HG03064 (cell line): ENCODE results near the gene TMED10.
"Not testable (repeated sequence)": the region's sequence is repeated elsewhere in the genome, so short reads cannot be mapped to it uniquely, and the experiment has no call there.

Source experiments
- ATAC-seq: cut with Tn5 transposase; IDR thresholded peaks from one replicate; pipeline ENCODE4 v1.9.1; 2021; ENCODE audit warnings: low read depth; ENCODE audit not compliant: unreplicated experiment

The TMED10 gene

GRCh38 chr14:75132382-75133086, 43.9 kb downstream of the TMED10 start:
- no peak for ATAC-seq

DNA sequence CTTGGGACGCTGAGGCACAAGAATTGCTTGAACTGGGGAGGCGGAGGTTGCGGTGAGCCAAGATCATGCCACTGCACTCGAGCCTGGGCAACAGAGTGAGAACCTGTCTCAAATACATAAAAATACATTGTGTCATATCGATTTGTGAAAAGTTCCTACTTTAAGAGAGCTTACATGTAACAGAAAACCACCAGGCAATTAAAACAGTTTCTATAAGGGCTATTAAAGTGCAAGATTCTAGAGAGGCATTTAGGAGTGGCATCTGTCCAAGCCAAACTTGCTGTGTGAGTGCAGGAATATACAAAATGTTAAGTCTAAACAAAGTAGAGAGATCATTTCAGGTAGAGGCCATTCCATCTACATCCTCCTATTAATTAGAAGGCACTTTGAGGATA, 47.8 kb downstream of the TMED10 start:
- ATAC-seq, result no peak

DNA sequence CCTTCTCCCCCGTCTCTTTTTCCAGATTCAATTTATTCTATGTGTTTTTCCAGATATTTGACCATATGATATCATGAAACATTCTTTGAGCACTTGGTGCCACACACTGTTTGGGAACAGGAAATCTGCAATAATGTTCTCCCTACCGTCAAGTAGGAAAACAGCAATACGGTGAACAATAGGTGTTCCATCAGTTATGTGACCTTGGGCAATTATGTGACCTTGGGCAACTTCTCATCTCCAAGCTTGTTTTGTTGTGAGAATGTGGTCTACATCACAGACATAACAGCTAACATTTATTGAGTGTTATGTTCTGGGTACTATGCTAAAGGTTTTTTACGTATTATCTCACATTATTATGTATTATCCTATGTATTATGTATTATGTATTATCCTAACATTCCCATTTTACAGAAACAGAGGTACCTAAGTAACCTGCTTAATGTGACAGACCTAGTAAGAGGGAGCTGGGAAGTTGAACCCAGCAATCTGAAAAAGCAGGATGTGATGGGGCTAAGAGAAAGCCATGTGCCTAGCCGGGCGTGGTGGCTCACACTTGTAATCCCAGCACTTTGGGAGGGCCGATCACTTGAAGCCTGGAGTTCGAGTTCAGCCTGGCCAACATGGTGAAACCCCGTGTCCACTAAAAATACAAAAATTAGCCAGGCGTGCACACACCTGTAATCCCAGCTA, 48.4 kb downstream of the TMED10 start:
- ATAC-seq, result no peak

DNA sequence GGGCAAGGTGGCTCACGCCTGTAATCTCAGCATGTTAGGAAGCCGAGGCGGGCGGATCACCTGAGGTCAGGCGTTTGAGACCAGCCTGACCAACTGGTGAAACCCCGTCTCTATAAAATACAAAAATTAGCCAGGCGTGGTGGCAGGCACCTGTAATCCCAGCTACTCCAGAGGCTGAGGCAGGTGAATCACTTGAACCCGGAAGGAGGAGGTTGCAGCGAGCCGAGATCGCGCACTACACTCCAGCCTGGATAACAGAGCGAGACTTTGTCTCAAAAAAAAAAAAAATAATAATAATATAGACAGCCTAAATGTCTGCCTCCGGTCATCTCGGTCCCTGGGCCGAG, 49.0 kb downstream of the TMED10 start:
- not testable (repeated sequence) for ATAC-seq

DNA sequence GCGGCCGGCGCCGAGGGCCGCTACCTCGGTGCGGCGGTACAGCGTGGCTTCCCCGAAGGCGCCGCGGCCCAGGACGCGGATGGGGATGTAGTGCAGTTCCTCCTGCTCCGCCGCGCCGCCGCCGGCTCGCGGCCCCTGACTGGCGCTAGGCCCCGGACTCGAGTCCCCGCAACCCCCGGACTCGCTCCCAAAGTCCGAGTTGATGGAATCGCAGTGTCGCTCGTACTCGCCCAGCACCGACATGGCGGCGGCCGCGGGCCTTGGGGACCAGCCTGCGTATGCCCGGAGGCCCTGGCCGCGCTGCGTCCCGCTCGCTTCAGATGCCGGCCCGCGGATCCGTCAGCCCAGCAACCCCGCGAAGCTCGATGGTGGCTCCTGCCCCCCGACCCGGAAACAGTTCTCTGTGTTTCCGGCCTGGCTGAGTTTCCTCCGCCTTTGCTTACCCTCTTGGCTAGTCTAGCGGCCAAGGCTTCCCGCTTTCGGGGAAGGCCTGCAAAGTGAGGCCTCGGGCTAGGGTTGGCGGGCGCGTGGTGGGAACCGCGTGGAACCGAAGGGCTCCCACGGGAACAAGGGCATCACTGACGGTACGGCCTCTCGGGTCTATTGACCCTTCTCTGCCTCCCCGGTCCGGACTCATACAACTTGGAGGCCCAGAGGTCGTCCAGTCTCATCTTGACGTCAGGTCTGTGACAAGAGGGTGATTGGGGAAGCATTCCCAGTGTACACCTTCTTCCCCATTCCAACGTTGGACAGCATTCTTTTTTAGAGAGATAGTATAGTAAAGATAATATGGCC, 49.5 kb downstream of the TMED10 start, which contains the start of gene NEK9:
Gene NEK9, minus strand, starts transcription at position 370 of the 795 bp plus-strand sequence. Its CDS starts 127 bp downstream, at position 243.
- peak; percentile 75 for ATAC-seq

- ATAC-seq, result no peak
Observed at GRCh38 chr14:75126121-75126544, 50.3 kb downstream of the TMED10 start.

GRCh38 chr14:75125617-75126016, 50.8 kb downstream of the TMED10 start:
- ATAC-seq, result no peak

DNA sequence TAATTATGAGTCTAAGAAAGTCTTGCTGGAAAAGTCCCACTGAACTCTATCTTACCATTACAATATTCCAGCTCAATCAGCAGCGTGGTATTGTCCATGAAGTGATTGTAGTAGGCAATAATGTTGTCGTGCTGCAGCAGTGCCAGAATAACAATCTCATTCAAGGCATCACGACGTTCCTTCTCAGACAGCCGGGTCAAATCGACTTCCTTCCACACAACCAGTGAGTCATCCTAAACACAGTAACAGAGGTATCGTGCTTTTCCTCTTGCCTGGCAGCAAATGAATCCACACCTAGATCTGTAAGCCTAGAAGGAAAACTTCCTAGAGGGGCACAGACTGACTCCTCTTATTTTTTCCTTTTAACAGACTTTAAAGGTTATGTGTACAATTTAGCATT, 52.4 kb downstream of the TMED10 start:
- no peak for ATAC-seq

- no peak for ATAC-seq
Observed at GRCh38 chr14:75121552-75121951, 54.9 kb downstream of the TMED10 start.

DNA sequence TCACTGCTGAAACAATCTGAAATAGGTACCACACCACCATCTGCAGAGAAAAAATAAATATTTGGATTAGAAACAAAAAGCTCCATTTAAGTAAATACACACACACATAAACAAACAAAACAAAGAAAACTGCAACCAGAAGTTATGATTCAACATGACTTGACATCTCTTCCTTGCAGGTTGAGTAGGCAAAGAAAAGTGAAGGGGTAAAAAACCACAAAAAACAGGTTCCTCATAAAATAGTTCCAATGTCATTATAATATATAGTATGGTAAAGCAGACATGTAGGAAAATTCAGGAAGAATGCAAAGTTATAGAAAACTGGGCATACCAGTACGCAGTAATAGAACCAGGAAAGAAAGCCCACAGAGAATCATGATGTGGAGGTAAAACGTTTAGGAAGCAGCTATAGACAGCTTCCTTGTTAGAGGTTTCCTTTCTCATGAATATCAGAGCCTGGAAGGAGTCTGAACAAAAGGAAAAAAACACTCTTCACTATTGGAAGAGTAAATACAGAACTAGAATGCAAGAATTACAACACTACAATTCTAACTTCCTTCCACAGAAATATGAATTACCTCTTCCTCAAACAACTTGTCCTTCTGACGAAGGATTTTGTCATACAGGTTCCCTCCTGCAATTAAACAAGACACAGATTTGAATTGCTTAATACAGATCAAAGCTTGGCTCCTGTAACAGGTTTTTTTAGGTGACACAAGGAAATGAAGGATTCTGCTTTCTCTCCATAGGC, 55.7 kb downstream of the TMED10 start:
- no peak for ATAC-seq

GRCh38 chr14:75119056-75119455, 57.4 kb downstream of the TMED10 start:
- ATAC-seq, result no peak

- ATAC-seq, result no peak
Observed at GRCh38 chr14:75113932-75114539, 62.4 kb downstream of the TMED10 start.

DNA sequence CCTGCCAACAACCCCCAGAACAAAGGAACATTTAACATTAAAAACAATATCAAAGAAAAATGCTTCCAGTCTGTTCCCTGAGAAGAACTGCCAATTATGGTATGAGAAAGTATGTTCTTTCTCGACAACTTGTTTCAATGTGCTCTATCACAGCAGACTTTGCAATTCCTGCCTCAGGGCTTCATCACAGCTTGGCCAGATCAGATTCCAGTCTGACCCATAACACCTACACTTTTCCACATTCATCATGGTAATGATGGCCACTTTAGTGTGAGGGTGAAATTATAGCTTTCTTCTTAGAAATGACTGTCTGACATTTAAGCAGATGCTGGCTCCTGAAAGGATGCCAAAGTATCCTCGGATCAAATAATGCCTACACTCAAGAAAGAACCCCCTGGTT, 66.5 kb downstream of the TMED10 start:
- ATAC-seq, result no peak

GRCh38 chr14:75107186-75107585, 69.2 kb downstream of the TMED10 start:
- ATAC-seq, result no peak

- no peak for ATAC-seq
Observed at GRCh38 chr14:75101491-75101890, 74.9 kb downstream of the TMED10 start.

DNA sequence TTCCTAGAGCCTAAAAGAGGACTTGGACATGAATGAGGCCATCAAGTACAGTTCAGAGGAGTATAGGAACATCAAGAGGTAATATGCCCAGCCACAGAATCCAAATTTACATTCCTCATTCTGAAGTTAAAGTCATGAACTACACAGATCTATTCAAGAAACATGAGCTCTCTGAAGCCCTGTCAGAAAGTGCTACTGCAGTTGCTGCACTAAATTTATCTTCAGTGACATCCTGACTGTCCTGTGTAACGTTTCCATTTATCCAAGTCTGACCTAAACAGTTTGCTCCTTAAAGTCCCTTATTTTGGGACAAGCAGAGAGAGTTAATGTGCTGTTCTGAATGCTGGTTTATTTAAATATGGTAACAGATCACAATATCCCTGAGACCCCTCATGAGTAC, 77.7 kb downstream of the TMED10 start:
- ATAC-seq, result no peak

DNA sequence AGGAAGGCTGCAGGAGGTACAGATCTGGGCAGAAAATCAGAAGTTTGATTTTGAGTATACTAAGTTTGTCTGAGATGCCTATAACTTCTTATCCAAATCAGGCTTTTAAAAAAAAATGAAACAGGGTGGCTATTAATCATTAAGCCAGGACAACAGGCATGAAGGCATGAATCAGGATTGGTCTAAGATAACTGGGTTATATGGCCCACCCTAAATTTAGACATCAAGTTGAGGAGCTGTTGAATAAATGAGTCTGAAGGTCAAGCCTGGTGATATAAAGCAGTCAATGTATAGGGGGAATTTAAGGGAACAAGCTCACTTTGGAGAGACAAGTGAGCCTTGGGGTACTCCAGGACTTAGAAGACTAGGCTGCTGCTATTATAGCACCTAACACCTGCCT, 78.2 kb downstream of the TMED10 start:
- ATAC-seq, result no peak

DNA sequence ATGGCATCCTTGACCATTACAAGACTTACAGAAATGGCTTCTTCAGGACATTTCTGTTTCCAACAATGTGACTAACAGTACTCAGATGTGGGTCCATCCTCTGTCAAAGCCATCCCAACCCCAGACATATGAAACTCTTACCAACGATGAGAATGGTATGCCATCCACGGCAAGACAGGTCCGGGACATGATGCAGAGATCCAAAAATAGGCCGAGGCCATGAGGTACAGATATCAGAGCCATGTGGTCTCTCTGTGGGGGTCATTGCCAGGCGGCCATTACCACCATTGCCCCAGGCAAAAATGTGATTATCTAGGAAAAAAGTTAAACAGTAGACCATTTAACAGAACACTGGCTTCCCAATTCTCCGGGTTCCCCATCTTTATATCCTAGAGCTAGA, 79.5 kb downstream of the TMED10 start:
- ATAC-seq, result no peak

DNA sequence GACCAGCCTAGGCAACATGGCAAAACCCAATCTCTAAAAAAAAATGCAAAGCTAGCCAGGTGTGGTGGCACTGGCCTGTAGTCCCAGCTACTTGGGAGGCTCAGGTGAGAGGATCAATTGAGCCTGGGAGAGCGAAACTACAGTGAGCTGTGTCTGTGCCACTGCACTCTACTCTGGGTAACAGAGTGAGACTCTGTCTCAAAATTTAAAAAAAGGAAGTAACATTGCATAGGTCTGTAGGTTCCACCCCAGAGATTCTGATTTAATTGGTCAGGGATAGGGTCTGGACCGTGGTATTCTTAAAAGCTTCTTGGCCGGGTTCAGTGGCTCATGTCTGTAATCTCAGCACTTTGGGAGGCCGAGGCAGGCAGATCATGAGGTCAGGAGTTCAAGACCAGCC, 80.7 kb downstream of the TMED10 start:
- no peak for ATAC-seq

- no peak for ATAC-seq
Observed at GRCh38 chr14:75094896-75095295, 81.5 kb downstream of the TMED10 start.
